CD4-positive, alpha-beta T cell treated with Interleukin-15 for 4 hours (primary cell): Measurements from ENCODE around the gene SLC28A2.
"Not testable (repeated sequence)": the region's sequence is repeated elsewhere in the genome, so short reads cannot be mapped to it uniquely, and the experiment has no call there.

Source experiments
- DNase-seq: peaks from one replicate; pipeline ENCODE4 v3.0.0-alpha.2; 2020; ENCODE audit warnings: low spot score

SLC28A2 gene

DNA sequence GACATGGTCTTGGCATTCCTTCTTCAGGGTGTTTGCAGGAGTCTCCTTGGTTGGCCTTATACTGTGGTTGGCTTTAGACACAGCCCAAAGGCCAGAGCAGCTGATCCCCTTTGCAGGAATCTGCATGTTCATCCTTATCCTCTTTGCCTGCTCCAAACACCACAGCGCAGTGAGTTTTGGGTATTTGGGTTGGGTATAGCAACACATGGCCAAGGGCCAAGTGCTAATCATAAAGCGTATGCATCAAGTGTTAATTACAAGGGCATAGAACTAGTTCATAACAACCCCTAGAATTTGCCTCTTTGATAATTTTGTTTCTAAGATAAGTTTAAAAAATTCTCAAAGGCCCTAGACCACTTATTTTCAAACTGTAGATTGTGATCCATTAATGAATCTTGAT lies 11.8 kb downstream of the SLC28A2 start:
- no peak for DNase-seq

DNA sequence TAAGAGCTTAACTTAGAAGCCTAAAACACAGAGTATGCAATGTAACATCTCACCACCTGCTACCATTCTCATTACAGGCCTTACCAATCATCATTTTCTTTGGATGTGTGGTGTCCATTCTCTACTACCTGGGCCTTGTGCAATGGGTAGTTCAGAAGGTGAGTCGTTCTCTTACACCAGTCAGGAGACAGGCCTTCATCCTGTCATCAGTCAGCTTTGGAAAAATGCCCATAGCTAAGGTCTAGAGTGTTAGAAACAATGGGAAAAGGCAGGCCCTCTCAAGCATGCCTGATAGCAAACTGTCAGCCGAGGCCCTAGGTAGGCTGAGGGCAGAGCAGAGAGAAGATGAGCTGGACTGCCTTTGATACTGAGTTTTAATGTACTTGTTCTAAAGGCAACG lies 13.5 kb downstream of the SLC28A2 start:
- no peak for DNase-seq

DNA sequence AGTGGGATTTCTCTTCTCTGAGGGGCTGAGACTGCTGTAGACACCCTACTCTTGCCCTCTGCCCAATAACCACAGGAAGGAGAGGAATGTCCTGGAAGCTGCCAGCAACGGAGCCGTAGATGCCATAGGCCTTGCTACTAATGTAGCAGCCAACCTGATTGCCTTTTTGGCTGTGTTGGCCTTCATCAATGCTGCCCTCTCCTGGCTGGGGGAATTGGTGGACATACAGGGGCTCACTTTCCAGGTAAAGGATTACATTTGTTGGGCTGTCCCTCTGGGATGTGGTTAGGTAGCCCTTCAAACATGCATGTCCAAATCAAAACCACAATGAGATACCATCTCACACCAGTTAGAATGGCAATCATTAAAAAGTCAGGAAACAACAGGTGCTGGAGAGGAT lies 16.1 kb downstream of the SLC28A2 start:
- peak; percentile 5 for DNase-seq

DNA sequence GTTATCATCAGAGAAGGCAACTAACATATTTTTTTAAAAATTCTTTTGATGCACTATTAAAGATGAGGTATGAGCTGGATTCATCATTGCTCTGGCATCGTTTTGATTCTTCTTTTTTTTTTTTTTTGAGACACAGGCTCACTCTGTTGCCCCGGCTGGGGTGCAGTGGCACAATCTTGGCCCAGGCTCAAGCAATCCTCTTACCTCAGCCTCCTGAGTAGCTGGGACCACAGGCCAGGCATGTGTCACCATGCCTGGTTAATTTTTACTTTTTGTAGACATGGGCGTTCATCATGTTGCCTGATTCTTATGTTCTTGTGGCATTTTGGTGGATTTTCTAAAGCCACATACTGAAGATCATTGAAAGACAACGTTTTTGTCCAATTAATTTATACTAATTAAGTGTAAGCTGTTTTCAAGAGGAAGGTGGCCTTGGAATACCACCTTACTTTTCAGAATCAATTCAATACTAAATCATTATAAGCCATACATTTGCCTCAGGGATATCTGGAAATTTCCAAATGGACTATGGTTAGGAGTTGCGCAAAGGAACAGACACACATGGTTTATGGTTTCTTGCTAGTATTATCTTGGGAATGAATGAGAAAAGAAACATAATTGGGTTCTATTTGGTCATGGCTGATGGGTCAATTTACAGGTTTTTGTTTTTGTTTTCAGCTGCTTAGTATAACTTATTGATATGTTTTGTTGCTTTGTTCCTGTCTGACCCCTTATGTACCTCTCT lies 22.8 kb downstream of the SLC28A2 start:
- DNase-seq, result no peak

DNA sequence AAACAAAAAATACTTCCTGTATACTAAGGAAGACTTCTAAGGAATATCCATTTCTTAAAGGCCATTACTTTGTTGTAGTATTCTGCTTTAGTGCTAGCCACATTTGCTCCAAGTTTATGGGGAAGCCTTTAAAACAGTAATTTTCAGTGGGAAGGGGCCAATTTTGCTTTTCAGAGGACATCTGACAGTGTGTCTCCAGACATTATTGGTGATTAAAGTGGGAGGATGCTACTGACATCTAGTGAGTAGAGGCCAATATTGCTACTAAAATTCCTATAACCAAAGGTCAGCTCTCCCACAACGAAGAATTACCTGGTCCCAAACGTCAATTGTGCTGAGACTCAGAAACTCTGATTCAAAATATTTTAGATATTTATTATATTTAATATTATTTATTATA lies 24.8 kb downstream of the SLC28A2 start:
- peak; percentile 34 for DNase-seq

DNA sequence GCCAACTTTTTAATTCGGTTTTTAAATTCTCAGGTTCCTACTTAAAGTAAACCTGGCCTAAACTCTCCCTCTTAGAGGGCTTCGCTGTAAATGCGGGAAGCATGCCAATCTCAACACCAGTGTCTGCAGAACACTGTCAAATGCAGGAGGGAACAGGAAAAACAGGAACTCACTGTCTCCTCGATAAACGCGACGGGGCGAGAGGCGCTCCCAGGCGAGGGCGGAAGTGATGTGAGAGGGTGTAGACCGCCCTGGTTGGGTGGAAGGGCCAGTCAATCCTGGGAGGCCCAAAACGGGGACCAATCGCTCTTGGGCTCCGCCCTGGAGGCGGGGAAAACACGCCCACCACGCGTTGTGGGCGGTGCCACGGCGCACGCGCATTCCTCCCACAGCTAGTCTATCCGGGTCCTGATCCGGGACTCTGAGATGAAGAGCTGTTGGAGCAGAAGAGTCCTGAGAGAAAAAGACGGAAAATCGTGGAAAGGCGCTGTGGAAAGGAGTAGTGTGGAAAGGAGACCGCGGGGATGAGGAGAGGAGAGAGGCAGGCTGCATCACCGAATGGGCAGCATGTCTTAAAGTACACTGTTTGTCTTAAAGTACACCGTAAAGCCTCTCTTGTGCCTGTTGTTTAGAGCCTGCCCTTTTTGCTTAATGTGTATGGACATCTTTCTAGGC lies 27.1 kb downstream of the SLC28A2 start:
- peak; percentile 97 for DNase-seq

DNA sequence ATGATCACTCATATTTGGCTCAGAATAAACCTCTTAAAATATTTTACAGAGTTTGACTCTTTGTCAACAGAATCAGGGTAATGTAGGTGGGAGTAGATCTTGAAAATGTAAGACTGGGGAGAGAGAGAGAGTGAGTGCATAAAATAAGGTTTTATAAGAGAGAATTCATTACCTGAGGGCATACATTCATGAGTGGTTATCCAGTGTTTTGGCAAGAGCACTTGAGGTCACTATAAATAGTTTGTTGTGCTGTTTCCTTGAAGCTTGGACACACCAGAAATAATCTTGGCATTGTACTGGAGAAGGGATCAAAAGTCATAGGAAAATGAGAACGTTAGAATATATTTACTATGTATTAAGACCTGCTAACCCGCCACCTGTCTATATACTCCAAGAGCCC lies 33.4 kb downstream of the SLC28A2 start:
- no peak for DNase-seq

DNA sequence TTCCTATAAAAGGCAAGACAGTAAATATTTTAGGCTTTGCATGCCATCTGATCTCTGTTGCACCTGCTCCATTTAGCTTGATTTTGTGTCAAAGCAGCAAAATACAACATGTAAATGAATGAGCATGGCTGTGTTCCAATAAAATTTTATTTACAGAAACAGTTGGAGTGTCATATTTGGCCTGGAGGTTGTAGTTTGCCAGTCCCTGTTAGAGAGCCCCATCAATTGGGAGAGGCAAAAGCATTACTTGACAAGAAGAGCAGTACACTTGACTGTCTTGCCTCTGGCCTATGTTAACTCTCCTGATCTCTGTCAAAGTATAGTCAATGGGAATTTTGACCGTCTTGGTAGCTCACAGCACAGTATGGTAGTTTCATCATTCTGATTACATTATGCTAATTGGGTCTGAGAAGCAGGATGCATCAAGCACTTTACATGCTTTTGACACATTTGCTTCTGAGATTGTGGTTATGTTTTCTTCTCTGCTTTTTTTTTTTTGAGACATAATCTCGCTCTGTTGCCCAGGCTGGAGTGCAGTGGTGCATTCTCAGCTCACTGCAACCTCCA lies 35.4 kb downstream of the SLC28A2 start:
- DNase-seq, result no peak

DNA sequence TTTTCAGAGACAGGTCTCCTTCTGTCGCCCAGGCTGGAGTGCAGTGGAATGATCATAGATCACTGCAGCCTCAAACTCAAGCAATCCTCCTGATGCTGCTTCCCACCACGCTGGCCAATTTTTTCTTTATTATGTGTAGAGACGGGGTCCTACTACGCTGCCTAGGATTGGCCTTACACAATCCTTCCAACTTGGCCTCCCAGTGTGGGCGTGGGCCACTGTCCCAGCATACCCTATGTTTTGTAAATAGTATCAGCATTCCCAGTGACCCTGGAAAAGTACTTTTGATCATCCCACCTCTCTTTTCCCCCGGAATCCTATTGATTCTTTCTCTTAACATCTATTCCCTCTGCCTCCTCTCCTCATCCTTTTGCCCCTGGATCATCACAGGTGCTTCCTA lies 36.9 kb downstream of the SLC28A2 start:
- DNase-seq, result no peak

DNA sequence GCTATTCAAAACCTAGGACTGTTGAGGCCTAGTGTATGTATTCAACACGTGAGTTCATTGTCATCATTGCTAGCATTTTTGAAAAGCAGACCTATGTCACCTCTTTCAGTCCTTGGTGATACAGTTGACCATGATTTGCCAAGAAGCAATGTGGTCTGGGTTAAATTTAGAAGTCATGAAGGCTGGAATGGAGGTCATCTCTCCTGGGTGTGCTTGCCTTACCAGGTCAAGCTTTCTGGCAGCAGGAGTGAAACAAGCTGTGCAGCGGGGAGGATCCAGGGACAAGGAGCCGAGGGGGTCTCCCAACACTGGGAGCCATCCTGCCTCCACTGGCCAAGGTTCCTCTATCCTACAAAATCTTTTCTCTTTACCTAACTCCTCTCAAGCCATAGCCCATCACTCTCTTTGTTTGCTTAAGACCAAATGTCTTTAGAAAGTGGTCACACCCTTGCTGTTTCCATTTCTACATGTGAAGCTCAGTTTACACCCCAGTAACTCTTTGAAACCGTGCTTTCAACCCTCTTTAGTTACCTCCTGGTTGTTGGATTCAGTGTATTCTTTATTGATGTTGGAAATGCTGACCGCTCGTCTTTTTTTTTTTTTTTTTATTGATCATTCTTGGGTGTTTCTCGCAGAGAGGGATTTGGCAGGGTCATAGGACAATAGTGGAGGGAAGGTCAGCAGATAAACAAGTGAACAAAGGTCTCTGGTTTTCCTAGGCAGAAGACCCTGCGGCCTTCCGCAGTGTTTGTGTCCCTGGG lies 40.0 kb downstream of the SLC28A2 start:
- no peak for DNase-seq

DNA sequence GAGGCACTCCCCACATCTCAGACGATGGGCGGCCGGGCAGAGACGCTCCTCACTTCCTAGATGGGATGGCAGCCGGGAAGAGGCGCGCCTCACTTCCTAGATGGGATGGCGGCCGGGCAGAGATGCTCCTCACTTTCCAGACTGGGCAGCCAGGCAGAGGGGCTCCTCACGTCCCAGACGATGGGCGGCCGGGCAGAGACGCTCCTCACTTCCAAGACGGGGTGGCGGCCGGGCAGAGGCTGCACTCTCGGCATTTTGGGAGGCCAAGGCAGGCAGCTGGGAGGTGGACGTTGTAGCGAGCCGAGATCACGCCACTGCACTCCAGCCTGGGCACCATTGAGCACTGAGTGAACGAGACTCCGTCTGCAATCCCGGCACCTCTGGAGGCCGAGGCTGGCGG lies 41.3 kb downstream of the SLC28A2 start:
- not testable (repeated sequence) for DNase-seq

DNA sequence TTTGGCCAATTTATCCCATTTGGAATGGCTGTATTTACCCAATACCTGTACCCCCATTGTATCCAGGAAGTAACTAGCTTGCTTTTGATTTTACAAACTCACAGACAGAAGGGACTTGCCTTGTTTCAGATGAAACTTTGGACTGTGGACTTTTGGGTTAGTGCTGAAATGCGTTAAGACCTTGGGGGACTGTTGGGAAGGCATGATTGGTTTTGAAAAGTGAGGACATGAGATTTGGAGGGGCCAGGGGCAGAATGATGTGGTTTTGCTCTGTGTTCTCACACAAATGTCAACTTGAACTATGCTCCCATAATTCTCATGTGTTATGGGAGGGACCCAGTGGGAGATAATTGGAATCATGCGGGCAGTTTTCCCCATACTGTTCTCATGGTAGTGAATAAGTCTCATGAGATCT lies 46.9 kb downstream of the SLC28A2 start:
- not testable (repeated sequence) for DNase-seq

DNA sequence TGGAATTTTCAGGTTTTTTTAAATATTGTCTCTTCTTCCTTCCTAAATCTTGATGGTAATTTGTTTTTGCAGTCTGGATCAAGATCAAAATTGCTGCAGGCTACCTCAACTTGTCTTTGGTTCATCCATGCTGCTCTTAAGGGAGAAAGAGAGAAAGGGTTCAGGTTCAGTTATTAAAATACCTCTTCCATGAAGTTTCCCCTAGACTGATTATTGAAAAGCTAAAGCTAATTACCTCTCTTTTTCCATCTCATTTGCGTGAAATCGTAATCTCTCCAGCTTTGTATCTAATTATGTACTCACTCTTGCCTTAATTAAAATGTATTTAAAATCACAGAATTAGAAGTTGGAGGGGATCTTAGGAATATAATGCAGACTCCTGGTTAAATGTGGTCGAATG lies 52.7 kb downstream of the SLC28A2 start:
- no peak for DNase-seq

DNA sequence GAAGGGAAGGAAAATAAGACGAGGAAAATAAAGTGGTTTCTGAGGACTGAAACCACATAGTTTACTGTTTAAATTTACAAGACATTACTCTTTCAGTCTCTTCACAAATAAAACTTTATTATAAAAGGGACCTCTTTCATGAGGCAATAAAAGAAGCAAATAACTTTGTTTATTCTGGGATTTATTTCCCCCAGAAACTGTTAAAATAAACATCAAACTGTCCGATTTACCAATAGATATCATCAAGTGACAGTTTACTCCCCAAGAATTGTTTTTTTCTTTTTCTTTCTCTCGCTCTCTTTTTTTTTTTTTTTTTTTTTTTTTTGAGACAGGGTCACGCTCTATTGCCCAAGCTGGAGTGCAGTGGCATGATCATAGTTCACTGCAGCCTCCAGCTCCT lies 54.1 kb downstream of the SLC28A2 start:
- no peak for DNase-seq

DNA sequence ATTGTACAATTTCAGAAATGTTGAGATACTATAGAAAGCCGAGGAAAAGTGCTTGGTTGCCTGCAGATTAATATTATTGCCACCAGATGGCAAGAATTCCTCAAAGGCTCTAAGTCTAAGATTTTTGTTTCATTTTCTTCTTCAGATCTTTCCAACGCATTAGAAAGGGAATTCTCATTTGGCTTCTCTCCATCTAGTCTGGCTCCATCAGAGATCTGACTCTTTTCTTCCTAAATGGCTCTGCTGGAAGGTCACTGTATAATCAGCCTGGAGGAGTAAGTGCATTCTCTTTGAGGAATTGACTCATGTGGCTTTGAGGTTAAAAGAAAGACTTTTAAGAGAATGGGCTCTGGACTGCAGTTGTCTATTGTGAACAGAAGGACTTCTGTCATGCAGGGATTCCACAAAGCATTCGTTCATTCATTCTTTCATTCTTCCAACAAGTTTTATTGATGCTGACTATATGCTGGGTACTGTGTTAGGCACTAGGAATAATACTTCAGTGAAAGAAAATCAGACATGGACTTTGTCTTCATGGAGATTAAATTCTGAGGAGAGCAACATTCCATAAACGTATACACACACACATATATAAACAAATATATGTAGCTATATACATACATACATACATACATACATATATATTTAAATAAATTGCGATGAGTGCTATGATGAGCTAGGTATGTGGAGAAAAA lies 55.3 kb downstream of the SLC28A2 start:
- peak; percentile 7 for DNase-seq

DNA sequence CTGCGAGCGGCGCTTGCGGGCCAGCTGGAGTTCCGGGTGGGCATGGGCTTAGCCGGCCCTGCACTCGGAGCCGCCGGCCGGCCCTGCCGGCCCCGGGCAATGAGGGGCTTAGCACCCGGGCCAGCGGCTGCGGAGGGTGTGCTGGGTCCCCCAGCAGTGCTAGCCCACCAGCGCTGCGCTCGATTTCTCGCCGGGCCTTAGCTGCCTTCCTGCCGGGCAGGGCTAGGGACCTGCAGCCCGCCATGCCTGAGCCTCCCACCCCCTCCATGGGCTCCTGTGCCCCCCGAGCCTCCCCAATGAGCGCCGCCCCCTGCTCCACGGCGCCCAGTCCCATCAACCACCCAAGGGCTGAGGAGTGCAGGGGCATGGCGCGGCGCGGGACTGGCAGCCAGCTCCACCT lies 62.1 kb downstream of the SLC28A2 start:
- not testable (repeated sequence) for DNase-seq

DNA sequence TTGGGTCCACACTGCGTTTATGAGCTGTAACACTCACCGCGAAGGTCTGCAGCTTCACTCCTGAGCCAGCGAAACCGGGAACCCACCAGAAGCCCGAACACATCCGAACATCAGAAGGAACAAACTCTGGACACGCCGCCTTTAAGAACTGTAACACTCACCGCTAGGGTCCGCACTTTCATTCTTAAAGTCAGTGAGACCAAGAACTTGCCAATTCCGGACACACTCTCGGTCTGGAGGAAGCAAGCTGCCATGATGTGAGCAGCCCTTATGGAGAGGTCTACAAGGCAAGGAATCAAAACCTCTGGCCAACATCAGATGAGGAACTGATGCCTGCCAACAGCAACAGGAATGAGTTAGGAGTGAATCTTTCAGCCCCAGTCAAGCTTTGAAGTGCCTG lies 62.9 kb downstream of the SLC28A2 start:
- no peak for DNase-seq

DNA sequence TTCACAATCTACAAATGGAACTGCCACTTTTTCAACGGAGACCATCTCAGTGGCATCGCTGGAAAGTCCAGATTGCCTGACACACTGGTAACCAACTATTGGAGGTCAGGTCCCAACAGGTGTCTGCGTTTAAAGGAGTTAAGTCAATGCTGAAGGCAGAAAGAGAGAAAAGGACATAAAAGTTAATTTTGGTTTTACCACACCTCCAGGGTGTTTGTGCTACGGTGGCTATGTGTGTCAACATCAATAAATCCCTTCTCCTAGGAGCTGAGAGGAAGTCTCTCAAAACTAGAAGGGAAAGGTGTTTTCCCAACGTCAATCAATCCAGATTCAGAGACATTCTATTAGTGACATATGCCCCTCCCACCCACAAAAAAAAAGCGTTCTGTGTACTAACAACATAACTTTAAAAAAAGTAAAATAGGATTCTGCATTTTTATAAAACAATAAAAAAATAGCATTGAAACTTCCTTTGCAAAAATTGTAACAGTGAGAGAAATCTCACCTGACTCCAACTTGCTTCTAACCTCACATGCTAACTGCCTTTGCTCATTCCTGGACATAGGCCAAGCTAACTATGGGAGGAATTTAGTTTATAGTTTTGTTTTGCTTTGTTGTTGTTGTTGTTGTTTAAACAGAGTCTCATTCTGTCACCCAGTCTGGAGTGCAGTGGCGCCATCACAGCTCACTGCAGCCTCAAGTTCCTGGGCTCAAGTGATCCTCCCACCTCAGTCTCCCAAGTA lies 67.6 kb downstream of the SLC28A2 start:
- DNase-seq, result no peak

DNA sequence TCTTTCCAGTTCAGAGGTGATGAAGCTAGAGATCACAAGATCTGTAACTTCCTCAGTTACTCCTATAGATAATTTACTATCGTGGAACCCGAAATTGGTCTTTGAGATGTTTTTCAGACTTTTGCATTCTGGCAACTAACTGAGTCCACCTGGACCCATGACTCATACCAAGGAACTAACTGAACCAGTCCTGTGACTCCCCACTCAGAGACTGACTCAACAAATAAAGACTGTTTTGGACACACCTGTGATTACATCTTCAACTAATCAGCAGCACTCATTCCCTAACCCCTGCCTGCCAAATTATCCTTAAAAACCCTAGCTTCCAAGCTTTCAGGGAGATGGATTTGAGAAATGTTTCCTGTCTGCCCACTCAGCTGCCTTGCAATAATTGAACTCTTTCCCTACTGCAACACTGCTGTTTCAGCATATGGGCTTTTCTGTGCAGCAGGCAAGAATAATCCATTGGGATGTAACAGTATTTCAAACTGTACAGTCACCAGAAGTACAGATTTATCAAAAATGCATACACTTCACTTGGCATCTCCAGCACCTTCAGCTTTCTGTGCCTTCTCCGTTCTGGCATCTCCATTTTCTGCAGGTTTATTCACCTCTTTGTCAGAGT lies 68.7 kb downstream of the SLC28A2 start:
- DNase-seq, result no peak

DNA sequence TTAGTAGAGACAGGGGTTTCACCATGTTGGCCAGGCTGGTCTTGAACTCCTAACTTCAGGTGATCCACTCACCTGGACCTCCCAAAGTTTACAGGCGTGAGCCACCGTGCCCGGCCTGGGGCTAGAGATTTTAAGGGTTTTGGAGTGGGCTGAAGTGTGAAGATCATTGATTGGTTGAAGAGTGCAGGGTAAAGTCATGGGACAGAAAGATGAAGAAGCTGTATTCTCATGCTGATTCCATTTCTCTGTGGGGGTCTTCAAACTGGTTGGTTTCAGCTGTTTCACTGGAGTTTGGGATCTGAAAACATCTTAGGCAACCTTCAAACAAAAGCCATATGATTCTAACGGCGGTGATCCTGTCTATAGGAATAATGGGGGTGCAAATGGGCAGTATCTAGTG lies 74.2 kb downstream of the SLC28A2 start:
- no peak for DNase-seq

DNA sequence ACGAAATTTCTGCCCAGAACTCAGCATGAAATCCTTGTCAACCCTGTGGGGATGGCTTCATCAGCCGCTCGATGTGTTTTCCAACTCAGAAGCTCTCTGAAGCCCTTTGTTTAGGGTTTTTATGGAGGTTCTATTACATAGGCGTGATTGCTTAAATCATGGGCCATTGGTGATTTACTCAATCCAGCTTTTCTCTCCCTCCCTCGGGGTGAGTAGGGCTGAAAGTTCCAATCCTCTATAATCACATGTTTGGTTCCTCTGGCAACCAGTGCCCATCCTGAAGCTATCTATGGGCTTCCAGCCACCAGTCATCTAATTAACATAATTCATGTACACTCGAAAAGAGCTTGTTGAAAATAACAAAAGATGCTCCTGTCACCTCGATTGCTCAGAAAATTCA lies 74.7 kb downstream of the SLC28A2 start:
- no peak for DNase-seq
